AG08395 (cell line): ENCODE results near the gene ZC3H7B.
"Not testable (repeated sequence)": the region's sequence is repeated elsewhere in the genome, so short reads cannot be mapped to it uniquely, and the experiment has no call there.

Experiments used
- DNase-seq: peaks from one replicate; pipeline ENCODE4 v3.0.0; 2012; ENCODE audit warnings: mixed read lengths, low spot score

Gene ZC3H7B

DNA sequence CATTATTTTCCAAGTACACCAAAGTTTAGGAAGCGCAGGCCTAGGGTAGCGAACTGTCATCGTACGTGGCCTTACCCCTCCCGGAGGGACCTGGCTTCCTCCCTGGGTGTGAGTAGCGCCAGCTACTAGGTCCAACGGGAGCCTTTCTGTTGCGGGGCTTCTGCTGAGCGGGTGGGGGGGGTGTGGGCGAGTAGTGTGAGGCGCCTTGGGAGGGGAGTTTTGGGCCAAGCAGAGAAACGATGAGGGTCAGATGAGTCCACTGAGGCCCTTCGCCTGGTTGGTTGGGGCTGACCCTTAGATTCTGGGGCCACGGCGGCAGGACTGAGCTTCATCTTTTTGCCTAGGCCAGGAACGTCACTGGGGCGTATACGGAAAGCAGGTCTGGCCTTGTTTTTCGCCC lies 81.3 kb downstream of the ZC3H7B start:
- DNase-seq: no peak

DNA sequence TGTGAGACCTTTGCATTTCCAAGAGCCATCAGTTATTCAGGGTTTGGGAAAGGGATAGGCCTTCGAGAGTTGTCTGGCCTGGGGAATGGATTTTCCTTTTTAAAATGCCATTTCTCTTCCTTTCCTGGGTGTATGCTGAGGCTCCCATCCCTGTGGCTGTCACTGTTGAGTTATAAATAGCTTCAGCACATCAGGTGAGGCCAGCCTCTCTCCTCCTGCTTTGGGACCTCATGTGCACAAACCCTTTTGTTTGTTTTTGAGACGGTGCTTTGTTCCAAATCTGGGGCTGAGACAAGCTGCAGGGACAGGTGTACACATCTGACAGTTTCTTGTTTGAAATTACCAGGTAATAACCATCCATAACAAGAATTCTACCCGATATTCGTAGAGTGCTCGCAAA lies 81.8 kb downstream of the ZC3H7B start:
- DNase-seq: no peak

DNA sequence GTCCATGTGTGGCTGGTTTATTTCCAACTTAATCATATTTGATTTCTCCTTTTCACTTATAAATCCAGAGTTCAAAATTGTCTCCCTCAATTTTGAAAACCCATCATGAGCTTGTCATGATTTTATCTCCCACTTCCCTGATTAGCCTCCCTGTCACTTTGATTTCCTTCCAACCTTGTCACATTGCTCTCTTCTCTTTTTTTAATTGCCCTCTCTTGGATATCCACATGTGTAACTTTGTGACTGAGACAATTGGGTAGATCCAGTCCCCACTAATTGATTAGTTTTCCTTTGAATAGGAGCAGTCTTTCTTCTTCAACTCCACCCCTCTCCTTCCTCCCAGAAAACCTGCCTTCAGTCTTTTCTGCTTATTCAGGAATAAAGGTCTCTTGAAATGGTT lies 82.8 kb downstream of the ZC3H7B start:
- DNase-seq: no peak

DNA sequence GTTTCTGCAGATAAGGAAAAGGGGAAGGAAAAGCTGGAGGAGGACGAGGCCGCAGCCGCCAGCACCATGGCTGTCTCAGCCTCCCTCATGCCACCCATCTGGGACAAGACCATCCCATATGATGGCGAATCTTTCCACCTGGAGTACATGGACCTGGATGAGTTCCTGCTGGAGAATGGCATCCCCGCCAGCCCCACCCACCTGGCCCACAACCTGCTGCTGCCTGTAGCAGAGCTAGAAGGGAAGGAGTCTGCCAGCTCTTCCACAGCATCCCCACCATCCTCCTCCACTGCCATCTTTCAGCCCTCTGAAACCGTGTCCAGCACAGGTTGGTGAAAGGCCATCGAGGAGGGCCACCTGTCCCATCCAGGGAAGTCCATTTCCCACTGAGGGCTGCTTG lies 86.0 kb downstream of the ZC3H7B start:
- DNase-seq: no peak

DNA sequence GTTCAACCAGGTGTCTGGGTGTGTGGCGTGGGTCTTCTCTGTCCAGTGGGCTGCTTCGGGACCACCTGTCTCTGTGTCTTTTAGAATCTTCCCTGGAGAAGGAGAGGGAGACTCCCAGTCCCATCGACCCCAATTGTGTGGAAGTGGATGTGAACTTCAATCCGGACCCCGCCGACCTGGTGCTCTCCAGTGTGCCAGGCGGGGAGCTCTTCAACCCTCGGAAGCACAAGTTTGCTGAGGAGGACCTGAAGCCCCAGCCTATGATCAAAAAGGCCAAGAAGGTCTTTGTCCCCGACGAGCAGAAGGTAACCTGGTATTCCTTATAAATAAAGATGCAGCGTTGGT lies 92.7 kb downstream of the ZC3H7B start:
- DNase-seq: no peak

DNA sequence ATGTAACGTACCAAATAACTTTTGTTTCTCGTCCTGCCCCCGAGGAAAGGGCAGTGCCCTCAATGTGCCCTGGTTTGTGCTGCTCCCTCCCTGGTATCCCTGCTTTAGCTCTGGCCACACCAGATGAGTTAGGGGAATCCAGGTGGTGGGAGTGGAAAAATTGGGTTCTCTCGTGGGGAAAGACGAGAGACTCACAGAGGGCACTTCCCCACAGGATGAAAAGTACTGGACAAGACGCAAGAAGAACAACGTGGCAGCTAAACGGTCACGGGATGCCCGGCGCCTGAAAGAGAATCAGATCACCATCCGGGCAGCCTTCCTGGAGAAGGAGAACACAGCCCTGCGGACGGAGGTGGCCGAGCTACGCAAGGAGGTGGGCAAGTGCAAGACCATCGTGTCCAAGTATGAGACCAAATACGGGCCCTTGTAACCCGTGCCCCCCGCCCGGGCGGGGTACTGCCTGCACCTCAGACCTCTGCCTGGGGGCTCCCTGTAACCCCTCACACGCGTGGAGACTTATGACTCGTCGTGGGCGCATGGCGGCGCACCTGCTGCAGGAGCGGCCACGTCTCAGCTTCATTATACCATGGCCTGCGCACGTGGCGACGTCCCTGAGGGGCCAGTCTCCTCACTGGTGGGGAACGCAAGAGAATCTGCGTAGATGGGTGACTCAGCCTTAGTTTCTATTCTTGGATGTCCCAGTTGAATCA lies 94.4 kb downstream of the ZC3H7B start:
- no peak for DNase-seq

DNA sequence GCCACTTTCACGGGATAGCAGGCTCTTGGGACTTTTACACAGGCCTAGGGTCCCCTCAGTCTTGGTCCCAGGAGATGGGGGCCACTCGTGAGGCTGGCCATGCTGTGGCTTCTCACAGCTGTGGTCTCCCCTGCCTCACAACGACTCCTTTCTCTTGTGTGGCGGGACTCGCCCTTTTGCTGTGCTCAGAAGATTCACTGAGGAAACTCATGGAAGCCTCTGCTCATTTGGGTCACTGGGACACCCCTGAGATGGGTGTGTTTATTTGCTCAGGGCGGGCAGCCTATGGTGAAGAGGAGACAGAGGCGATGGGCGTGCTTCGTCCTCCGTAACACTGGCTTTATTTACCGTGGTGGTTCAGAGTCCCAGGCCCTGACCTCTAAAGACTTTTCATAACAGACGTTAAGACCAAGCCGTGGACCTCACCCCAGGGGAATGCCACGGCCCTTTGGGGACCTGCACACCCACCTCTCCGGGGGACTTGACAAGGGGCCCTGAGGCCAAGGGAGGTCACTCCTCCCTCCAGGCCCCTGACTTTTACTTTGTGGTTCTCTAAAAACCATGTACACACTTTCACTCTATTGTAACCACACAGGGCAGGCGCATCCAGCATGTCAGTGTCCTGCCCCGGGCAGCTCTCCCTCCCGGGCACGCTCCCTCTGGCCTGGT lies 96.0 kb downstream of the ZC3H7B start:
- DNase-seq: no peak

DNA sequence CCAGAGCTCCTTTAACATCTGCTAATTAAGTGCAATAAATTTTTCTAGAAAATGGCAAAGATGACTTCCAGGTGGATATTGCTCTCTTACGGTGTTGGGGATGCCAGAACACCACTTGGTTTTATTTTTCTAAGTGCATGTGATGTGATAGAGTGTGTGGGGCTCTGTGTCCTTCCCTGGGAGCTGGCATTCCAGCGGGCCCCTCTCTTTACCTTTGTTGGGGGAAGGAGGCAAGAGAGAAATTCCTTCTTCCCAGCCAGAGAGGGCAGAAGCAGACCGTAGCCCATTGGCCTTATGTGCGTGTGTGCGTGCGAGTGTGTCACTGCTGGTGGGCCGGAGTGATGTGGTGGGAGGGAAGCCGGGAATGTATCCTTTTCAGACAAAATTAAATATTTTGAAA lies 97.6 kb downstream of the ZC3H7B start:
- DNase-seq: no peak

DNA sequence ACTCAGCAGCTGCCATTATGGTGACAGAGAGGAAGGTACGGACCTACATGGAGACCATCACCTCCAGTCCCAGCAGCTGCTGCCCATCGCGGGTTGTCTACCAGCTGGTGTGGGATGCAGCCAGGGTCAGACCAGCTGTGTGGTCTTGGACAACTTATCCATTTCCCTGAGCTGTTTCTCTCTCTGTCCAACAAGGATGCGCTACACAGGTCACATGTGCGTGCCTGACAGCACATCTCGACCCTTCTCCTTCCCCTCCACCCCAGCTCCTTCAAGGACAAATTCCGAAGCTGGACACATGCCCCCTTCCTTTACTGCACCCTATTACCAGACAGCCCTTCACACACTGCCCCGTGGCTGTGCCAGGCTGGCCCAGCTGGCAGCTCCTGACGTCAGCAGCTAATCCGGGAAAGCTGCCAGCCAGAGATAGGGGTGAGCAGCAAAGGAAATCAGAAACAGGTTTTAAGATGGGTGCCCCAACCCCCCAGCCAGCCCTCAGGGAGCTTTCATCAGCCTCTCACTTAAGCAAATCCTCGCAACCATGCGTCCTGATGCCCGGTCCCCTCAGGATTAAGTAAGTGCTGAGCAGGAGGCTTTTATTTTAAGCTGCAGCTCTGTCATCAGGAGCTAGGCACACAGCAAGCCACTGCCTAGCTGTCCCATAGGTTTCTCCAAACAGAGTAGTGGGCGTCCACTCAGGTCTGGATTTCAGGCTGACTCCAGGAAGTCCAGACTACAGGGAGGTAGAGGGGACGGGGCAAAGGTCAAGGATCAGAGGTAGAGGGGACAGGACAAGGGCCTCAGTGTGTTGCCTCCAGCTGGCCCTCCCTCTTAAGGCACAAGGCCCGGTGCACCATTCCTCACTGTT lies 100.7 kb downstream of the ZC3H7B start:
- DNase-seq: peak; percentile 76

DNA sequence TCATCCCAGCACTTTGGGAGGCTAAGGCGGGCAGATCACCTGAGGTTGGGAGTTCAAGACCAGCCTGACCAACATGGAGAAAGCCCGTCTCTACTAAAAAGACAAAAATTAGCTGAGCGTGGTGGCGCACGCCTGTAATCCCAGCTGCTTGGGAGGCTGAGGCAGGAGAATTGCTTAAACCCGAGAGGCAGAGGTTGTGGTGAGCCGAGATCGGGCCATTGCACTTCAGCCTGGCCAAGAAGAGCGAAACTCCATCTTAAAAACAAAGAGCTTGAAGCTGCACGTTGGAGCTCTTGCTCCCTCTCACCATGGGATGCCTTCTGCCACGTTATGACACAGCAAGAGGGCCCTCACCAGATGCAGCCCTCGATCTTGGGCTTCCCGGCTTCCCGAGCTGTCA lies 101.5 kb downstream of the ZC3H7B start:
- DNase-seq: not testable (repeated sequence)

DNA sequence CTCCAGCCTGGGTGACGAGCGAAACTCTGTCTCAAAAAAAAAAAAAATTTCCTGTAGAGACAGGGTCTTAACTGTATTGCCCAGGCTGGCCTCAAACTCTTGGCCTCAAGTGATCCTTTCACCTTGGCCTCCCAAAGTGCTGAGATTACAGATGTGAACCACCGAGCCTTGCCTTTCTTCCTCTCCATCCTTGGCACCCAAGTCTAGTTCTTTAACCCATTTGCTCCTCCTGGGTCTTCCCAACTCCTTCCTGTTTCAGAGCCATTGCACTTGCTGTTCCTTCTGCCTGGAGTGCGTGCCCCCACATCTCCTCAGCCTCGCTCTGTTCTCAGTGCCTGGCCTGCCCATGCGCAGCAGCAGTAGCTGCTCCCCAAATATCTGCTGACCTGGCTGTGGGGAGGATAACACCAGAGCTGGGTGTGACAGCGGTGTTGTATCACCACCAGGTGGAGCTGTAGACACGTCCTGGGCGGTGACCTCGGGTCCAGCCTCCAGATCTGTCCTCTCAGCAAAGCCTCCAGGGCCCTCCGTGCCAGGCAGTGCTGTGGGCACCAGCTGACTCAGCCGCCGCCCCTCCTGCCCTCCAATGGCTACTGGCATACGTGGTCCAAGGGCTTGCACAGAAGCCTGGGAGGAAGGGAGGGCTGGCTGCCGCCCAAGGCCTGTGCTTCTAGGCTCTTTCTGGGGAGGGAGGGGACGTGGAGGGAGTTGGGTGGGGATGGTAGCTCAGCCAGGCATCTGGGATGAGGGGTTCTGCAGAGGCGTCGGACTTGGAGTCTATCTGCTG lies 102.4 kb downstream of the ZC3H7B start:
- peak; percentile 97 for DNase-seq

DNA sequence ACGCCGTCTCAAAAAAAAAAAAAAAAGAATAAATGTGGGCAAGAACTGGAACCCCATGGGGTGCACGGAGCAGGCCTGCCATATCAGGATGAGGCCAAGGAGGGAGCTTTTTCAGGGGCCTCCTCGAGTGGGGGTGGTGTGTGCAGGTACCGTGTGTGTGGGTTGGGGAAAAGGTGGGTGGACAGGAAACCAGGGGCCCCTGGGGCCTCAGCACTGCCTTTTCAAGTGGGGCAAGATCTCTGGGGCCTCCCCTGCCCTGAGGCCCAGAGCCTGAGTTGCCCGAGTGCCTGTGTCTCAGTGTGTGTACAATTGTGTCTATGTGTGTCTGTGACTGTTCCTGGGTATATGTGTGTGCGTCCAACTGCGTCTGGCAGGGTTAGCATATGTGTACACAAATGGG lies 104.3 kb downstream of the ZC3H7B start:
- no peak for DNase-seq

DNA sequence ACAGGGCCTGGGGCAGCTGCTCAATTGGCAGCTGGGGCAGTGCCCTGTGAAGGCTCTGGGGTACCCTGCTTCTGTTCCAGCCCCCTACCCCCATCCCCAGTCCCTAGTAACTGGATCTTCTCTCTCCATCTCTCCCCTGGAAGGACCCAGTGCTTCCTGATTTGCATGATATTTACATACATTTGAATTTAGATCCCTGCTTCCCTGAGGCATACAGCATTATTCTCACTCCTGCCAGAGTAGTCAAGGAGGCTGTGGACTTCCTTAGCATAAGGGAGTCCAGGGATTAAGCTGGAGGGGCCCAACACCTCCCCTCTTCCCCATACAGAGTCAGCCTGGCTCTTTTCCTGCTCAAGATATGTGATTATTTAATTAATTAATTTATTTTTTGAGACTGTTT lies 105.1 kb downstream of the ZC3H7B start:
- DNase-seq: no peak

DNA sequence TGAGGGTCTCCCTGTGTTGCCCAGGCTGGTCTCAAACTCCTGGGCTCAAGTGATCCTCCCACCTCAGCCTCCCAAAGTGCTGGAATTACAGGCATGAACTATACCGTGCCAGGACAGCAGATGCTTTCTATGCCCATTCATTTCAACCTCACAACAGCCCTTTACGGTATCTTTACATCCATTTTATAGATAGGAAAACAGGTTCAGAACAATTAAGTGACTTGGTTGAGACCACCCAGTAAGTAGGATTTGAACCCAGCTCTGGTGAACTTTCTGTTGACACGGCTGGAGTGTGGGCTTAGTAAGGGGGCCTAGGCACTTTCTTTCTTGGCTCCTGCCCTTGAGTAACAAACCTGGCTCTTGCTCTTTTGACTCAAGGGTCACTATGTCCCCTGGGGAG lies 106.1 kb downstream of the ZC3H7B start:
- no peak for DNase-seq

DNA sequence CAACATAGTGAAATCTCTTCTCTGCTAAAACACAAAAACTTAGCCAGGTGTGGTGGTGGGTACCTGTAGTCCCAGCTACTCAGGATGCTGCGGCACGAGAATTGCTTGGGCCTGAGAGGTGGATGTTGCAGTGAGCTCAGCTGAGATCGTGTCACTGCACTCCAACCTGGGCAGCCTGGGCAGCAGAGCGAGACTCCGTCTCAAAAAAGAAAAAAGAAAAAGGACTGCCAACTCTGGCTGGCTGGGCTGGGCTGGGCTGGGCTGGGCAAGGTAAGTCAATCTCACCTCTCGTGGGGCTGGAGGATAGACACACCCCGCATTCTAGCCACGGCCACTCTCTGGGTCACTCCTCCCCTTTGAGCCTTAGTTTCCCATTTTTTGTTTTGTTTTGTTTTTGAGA lies 107.3 kb downstream of the ZC3H7B start:
- DNase-seq: no peak
